K562 (cell line): Measurements from ENCODE around the gene FAM53A. TPM values are rescaled to one million over a fixed set of nuclear protein-coding genes. Genes with fewer than 3 reads are reported as not detected.

Experiments used
- ARID3B ChIP-seq: fragments of 250-450 bp; sonication (Bioruptor Pico); IDR thresholded peaks from 2 replicates; pipeline ENCODE4 v1.4.0; 2020; ENCODE audit warnings: borderline replicate concordance
- ATF1 ChIP-seq, 2 experiments: fragments of 450-650 bp in 1 of 2; IDR thresholded peaks; 2 replicates each; pipeline ENCODE4 v1.6.1; 2016; ENCODE audit warnings: missing compliant biosample characterization in 1 of 2, missing genetic modification characterization in 1 of 2
- CLOCK ChIP-seq: fragments of 250-450 bp; sonication (Bioruptor Pico); IDR thresholded peaks from 2 replicates; pipeline ENCODE4 v1.4.0; 2020; ENCODE audit warnings: mild to moderate bottlenecking, moderate library complexity, borderline replicate concordance
- E4F1 ChIP-seq: fragments of 250-450 bp; sonication (Bioruptor Pico); IDR thresholded peaks from 2 replicates; pipeline ENCODE4 v1.5.0; 2021; ENCODE audit warnings: mild to moderate bottlenecking, borderline replicate concordance
- ERF ChIP-seq: fragments of 450-650 bp; formaldehyde crosslinking; IDR thresholded peaks from 2 replicates; pipeline ENCODE4 v1.4.0; 2020; ENCODE audit warnings: mild to moderate bottlenecking, mixed read lengths
- EZH2 ChIP-seq: IDR thresholded peaks from 2 replicates; pipeline ENCODE4 v1.6.1; 2012; ENCODE audit warnings: low read depth, mild to moderate bottlenecking, inconsistent platforms, low read length, borderline replicate concordance
- FOXM1 ChIP-seq, 2 experiments: fragments of 450-650 bp in 1 of 2; sonication (generic) in 1 of 2; formaldehyde crosslinking in 1 of 2; IDR thresholded peaks; 2 replicates each; pipeline versions ENCODE4 v1.6.1 to v1.9.0; 2017 to 2022; ENCODE audit warnings: low read depth in 2 of 2, mild to moderate bottlenecking in 2 of 2, missing genetic modification reagents in 1 of 2, moderate library complexity in 1 of 2
- NFE2L1 ChIP-seq: fragments of 450-650 bp; IDR thresholded peaks from 2 replicates; pipeline ENCODE4 v1.6.1; 2016; ENCODE audit warnings: missing genetic modification characterization, low read depth, mild to moderate bottlenecking, missing compliant biosample characterization, moderate library complexity, borderline replicate concordance
- NFRKB ChIP-seq: fragments of 450-650 bp; IDR thresholded peaks from 2 replicates; pipeline ENCODE4 v1.6.1; 2016; ENCODE audit warnings: low read depth
- POLR2G ChIP-seq: fragments of 200-400 bp; formaldehyde crosslinking; IDR thresholded peaks from 2 replicates; pipeline ENCODE4 v1.6.1; 2017; ENCODE audit warnings: low read depth, mild to moderate bottlenecking, antibody characterized with exemption, low read length, moderate library complexity
- POU5F1 ChIP-seq: fragments of 150-350 bp; IDR thresholded peaks from 2 replicates; pipeline ENCODE4 v1.6.1; 2014; ENCODE audit warnings: borderline replicate concordance, low read length, low read depth, mild to moderate bottlenecking; ENCODE audit not compliant: partially characterized antibody
- RBFOX2 ChIP-seq: fragments of 200-400 bp; formaldehyde crosslinking; IDR thresholded peaks from 2 replicates; pipeline ENCODE4 v1.6.1; 2017; ENCODE audit warnings: low read depth, mild to moderate bottlenecking, low read length, moderate library complexity
- SPI1 ChIP-seq: IDR thresholded peaks from 2 replicates; pipeline ENCODE4 v1.6.1; 2011; ENCODE audit warnings: low read depth, low read length, control low read depth, borderline replicate concordance
- SRF ChIP-seq, 2 experiments: fragments of 250-450, 450-650 bp in 1 of 2; sonication (Bioruptor Pico) in 1 of 2; sonication (generic) in 1 of 2; formaldehyde crosslinking; IDR thresholded peaks; 2 replicates each; pipeline versions ENCODE4 v1.5.0 to v1.5.1; 2020 to 2022; ENCODE audit warnings: mild to moderate bottlenecking in 1 of 2, missing genetic modification reagents in 1 of 2
- TCF7 ChIP-seq: sonication (generic); IDR thresholded peaks from 2 replicates; pipeline ENCODE4 v1.6.1; 2016; ENCODE audit warnings: antibody characterized with exemption, borderline replicate concordance
- ZNF316 ChIP-seq: fragments of 450-650 bp; IDR thresholded peaks from 2 replicates; pipeline ENCODE4 v1.6.1; 2016
- ZNF561 ChIP-seq: fragments of 450-650 bp; formaldehyde crosslinking; conservative IDR thresholded peaks from 2 replicates; pipeline ENCODE4 v1.4.0; 2020; ENCODE audit warnings: mild to moderate bottlenecking, moderate library complexity
- ZNF764 ChIP-seq: fragments of 250-450 bp; sonication (Bioruptor Pico); IDR thresholded peaks from 2 replicates; pipeline ENCODE4 v1.4.0; 2020; ENCODE audit warnings: low read depth, mild to moderate bottlenecking, moderate library complexity
- ZNF77 ChIP-seq: fragments of 250-450 bp; sonication (Bioruptor Pico); IDR thresholded peaks from 2 replicates; pipeline ENCODE4 v1.5.0; 2020
- polyA plus RNA-seq, 8 experiments: library from polyadenylated mRNA; depleted of rRNA in 4 of 8; stranded (reverse) in 5 of 8; unstranded in 3 of 8; fragments of >200 nt; fragmentation: Nextera tagmentation in 2 of 8; fragmentation: Illumina TruSeq in 1 of 8; extraction: Ambion mirVana in 2 of 8; extraction: Trizol in 1 of 8; gene quantifications; 2 replicates each; pipeline versions ENCODE4 v1.2.1 to v1.2.3, GENCODE V29; 2011 to 2014; ENCODE audit warnings: inconsistent platforms in 1 of 8, missing spikeins in 1 of 8
- total RNA-seq, 7 experiments: library from RNA; depleted of rRNA in 6 of 7; stranded (reverse); fragments of >200 nt in 6 of 7; fragmentation: Illumina TruSeq in 2 of 7; extraction: Trizol in 2 of 7; gene quantifications; 2 replicates each; pipeline versions ENCODE4 v1.2.1 to v1.2.3, GENCODE V29; 2011 to 2021; ENCODE audit warnings: low replicate concordance in 1 of 7

Gene FAM53A
- total and polyA plus RNA-seq, 9 of the 15 experiments (the other 6 are each of a cell fraction or from before 2014, with no cell fraction given), result 0.53 to 2.7 (median 1.4) TPM; not detected in 2

GRCh38 chr4:1712216-1713002 is 28.3 kb upstream of the FAM53A start, which contains the start of gene SLBP (continued):
- no peak for TF ChIP-seq POU5F1
- TF ChIP-seq E4F1 (CRISPR knock-in tag), result no peak
- peak in 1 of 2 experiments; percentile 68; a peak in 1 of 4 replicates for TF ChIP-seq SRF (CRISPR knock-in tag; IDR thresholded peaks at IDR 0.05)
- peak; percentile 25; the same call in 1 of the 2 replicates for TF ChIP-seq SPI1
- no peak; the same call in 1 of the 2 replicates for TF ChIP-seq NFRKB
- TF ChIP-seq ZNF77 (CRISPR knock-in tag), result no peak
- TF ChIP-seq ZNF316, result no peak
- TF ChIP-seq POLR2G, result peak; percentile 91
- no peak for TF ChIP-seq ZNF561 (CRISPR knock-in tag)
- TF ChIP-seq TCF7, result no peak
- TF ChIP-seq NFE2L1 (tag), result no peak
- 0 out of 2 replicates have a peak, but pooled peaks have one; percentile 6 for TF ChIP-seq ERF
- no peak for TF ChIP-seq EZH2
- TF ChIP-seq FOXM1 (IDR thresholded peaks at IDR 0.05; ENCODE audit: low read depth), result no peak
- peak; percentile 91; the same call in 1 of the 2 replicates for TF ChIP-seq FOXM1 (CRISPR knock-in tag; IDR thresholded peaks at IDR 0.05; ENCODE audit: low read depth)
- no peak for TF ChIP-seq ZNF764 (CRISPR knock-in tag)
- peak; percentile 77; the same call in 1 of the 2 replicates for TF ChIP-seq CLOCK (CRISPR knock-in tag)
- peak; percentile 90 for TF ChIP-seq RBFOX2
- TF ChIP-seq ATF1 (CRISPR knock-in tag; IDR thresholded peaks at IDR 0.05), result peak; percentile 32; the same call in 1 of the 2 replicates
- peak; percentile 95 for TF ChIP-seq ATF1 (tag; IDR thresholded peaks at IDR 0.05)
- no peak for TF ChIP-seq ARID3B
